ENCODE measurements around the gene BCAR3.

- TF ChIP-seq CTCF (IDR thresholded peaks at IDR 0.05) (no peak), POLR2A (IDR thresholded peaks at IDR 0.05) (no peak)
These were observed 3.1 kb downstream of the BCAR3 start for GRCh38 chr1:93678491-93678890.
